K562 (cell line): Measurements from ENCODE around the gene MARCHF9. TPM values are rescaled to one million over a fixed set of nuclear protein-coding genes. Genes with fewer than 3 reads are reported as not detected.

Experiments used
- ATAC-seq: fragments of 200-7000 bp; cut with Tn5 transposase; 3 replicates; pipeline ENCODE4 v1.9.1; 2020; ENCODE audit warnings: moderate library complexity
- BruUV-seq: library from RNA; stranded (reverse); fragments of 400-500 nt; replicated peaks from 2 replicates; lab custom pipeline; 2021; lab: Mats Ljungman, UMichigan
- CTCF ChIA-PET: fragments of 300-600 bp; formaldehyde crosslinking; extraction: SDS; loops from one replicate; lab custom pipeline; 2021; ENCODE audit warnings: low intra/inter-chr PET ratio; lab: Yijun Ruan, JAX
- POLR2A ChIA-PET: fragments of 300-600, 350-650 bp; sonication (Branson Sonifier 250); formaldehyde crosslinking; extraction: SDS; loops from one replicate; lab custom pipeline; 2021; ENCODE audit warnings: antibody characterized with exemption, inconsistent platforms; lab: Yijun Ruan, JAX
- DNase-seq, 4 experiments: peaks; one replicate each; pipeline versions ENCODE4 v3.0.0 to v3.0.0-alpha.2; 2011 to 2018; ENCODE audit warnings: low spot score in 3 of 4, mixed read lengths in 3 of 4; ENCODE audit errors: extremely low read depth in 1 of 4
- FAIRE-seq: peaks from 2 replicates; lab custom pipeline; 2011; peaks lifted over from hg19 to GRCh38; lab: Jason Lieb, UNC
- H2AFZ ChIP-seq: 2 replicates; pipeline ENCODE4 v1.6.0; 2011; ENCODE audit warnings: low read depth, low read length, control low read depth, inconsistent platforms
- H3K27ac ChIP-seq: fragments of 200-600 bp; 3 replicates; pipeline ENCODE4 v1.8.0; 2011; ENCODE audit warnings: low read depth, mild to moderate bottlenecking, control low read depth, inconsistent platforms, low read length, moderate library complexity, mixed read lengths; ENCODE audit errors: extremely low read depth
- H3K27me3 ChIP-seq, 2 experiments: fragments of 300-600 bp in 1 of 2; 2 replicates in 1 of 2; 3 replicates in 1 of 2; pipeline versions ENCODE4 v1.6.0 to v1.8.0; 2011; ENCODE audit warnings: inconsistent platforms in 2 of 2, low read length in 2 of 2, mild to moderate bottlenecking in 1 of 2, mixed read lengths in 1 of 2, moderate library complexity in 1 of 2; ENCODE audit not compliant: control insufficient read depth in 2 of 2, insufficient read depth in 2 of 2
- H3K36me3 ChIP-seq: fragments of 300-600 bp; 3 replicates; pipeline ENCODE4 v1.8.0; 2011; ENCODE audit warnings: mild to moderate bottlenecking, low read length, inconsistent platforms; ENCODE audit not compliant: control insufficient read depth, insufficient read depth
- H3K4me1 ChIP-seq, 2 experiments: fragments of 200-600 bp in 1 of 2; replicated peaks in 1 of 2; 2 replicates in 1 of 2; 3 replicates in 1 of 2; pipeline versions ENCODE4 v1.5.1 to v1.8.0; 2011; ENCODE audit warnings: inconsistent platforms in 2 of 2, low read length in 2 of 2, mild to moderate bottlenecking in 1 of 2, mixed read lengths in 1 of 2, moderate library complexity in 1 of 2; ENCODE audit not compliant: control insufficient read depth in 2 of 2, insufficient read depth in 2 of 2
- H3K4me2 ChIP-seq: 2 replicates; pipeline ENCODE4 v1.6.1; 2011; ENCODE audit warnings: low read length, control low read depth, inconsistent platforms, mixed read lengths; ENCODE audit not compliant: insufficient read depth
- H3K4me3 ChIP-seq: fragments of 200-600 bp; sonication (generic), shearing (Covaris generic); 2 replicates; pipeline ENCODE4 v1.5.1; 2016; ENCODE audit warnings: control low read depth, inconsistent platforms
- H3K79me2 ChIP-seq: fragments of 200-600 bp; 3 replicates; pipeline ENCODE4 v1.8.0; 2011; ENCODE audit warnings: low read length, inconsistent platforms; ENCODE audit not compliant: control insufficient read depth, insufficient read depth
- H3K9ac ChIP-seq, 2 experiments: 2 replicates each; pipeline versions ENCODE4 v1.6.0 to v1.6.1; 2011; ENCODE audit warnings: low read depth in 2 of 2, low read length in 2 of 2, control low read depth in 1 of 2, inconsistent platforms in 1 of 2, mild to moderate bottlenecking in 1 of 2, mixed read lengths in 1 of 2; ENCODE audit not compliant: insufficient read depth in 1 of 2
- H3K9me1 ChIP-seq: one replicate; pipeline ENCODE4 v1.6.0; 2011; ENCODE audit warnings: inconsistent platforms, mild to moderate bottlenecking, low read length, moderate library complexity; ENCODE audit not compliant: control insufficient read depth, insufficient read depth
- H3K9me3 ChIP-seq: replicated peaks from 2 replicates; pipeline ENCODE4 v1.5.1; 2011; ENCODE audit warnings: low read depth, low read length, inconsistent platforms; ENCODE audit not compliant: control insufficient read depth, insufficient read depth
- H4K20me1 ChIP-seq: replicated peaks from 2 replicates; pipeline ENCODE4 v1.6.1; 2011; ENCODE audit warnings: low read length, inconsistent platforms, mixed read lengths; ENCODE audit not compliant: control insufficient read depth, insufficient read depth
- AFF4 ChIP-seq: sonication (generic); formaldehyde crosslinking; IDR thresholded peaks from 2 replicates; pipeline ENCODE4 v1.8.0; 2023; ENCODE audit warnings: mild to moderate bottlenecking, missing genetic modification reagents
- ATF4 ChIP-seq: fragments of 450-650 bp; formaldehyde crosslinking; IDR thresholded peaks from 2 replicates; pipeline ENCODE4 v1.4.0; 2022; ENCODE audit warnings: mild to moderate bottlenecking, moderate library complexity
- CBFA2T3 ChIP-seq: fragments of 450-650 bp; IDR thresholded peaks from 2 replicates; pipeline ENCODE4 v1.6.1; 2017
- E2F1 ChIP-seq: sonication (generic); formaldehyde crosslinking; IDR thresholded peaks from 2 replicates; pipeline ENCODE4 v1.8.1; 2023; ENCODE audit warnings: mild to moderate bottlenecking, missing genetic modification reagents, moderate library complexity
- GTF2E2 ChIP-seq: fragments of 200-800 bp; sonication (Bioruptor generic); IDR thresholded peaks from 2 replicates; pipeline ENCODE4 v1.6.1; 2016; ENCODE audit warnings: missing genetic modification characterization, missing compliant biosample characterization
- HMGN3 ChIP-seq: IDR thresholded peaks from 2 replicates; pipeline ENCODE4 v1.6.1; 2011; ENCODE audit warnings: borderline replicate concordance, low read depth, mild to moderate bottlenecking, mixed read lengths, low read length; ENCODE audit not compliant: insufficient read length; ENCODE audit errors: extremely low read depth
- MCM2 ChIP-seq: fragments of 450-650 bp; IDR thresholded peaks from 2 replicates; pipeline ENCODE4 v1.6.1; 2017; ENCODE audit warnings: low read depth, mild to moderate bottlenecking
- NFE2L1 ChIP-seq: fragments of 450-650 bp; IDR thresholded peaks from 2 replicates; pipeline ENCODE4 v1.6.1; 2016; ENCODE audit warnings: missing genetic modification characterization, low read depth, mild to moderate bottlenecking, missing compliant biosample characterization, moderate library complexity, borderline replicate concordance
- POLR2G ChIP-seq: fragments of 200-400 bp; formaldehyde crosslinking; IDR thresholded peaks from 2 replicates; pipeline ENCODE4 v1.6.1; 2017; ENCODE audit warnings: low read depth, mild to moderate bottlenecking, antibody characterized with exemption, low read length, moderate library complexity
- TEAD2 ChIP-seq: fragments of 450-650 bp; IDR thresholded peaks from 2 replicates; pipeline ENCODE4 v1.6.1; 2016; ENCODE audit warnings: missing genetic modification characterization, control low read depth, missing compliant biosample characterization
- U2AF1 ChIP-seq: fragments of 200-400 bp; formaldehyde crosslinking; optimal IDR thresholded peaks from 2 replicates; pipeline ENCODE3; 2017; ENCODE audit warnings: mild to moderate bottlenecking, low read depth, low read length, moderate library complexity
- ZBED1 ChIP-seq: IDR thresholded peaks from 2 replicates; pipeline ENCODE4 v1.6.1; 2014
- ZC3H4 ChIP-seq: sonication (generic); formaldehyde crosslinking; IDR thresholded peaks from 2 replicates; pipeline ENCODE4 v1.9.0; 2021; ENCODE audit warnings: missing genetic modification reagents, borderline replicate concordance
- ZNF583 ChIP-seq: fragments of 250-450 bp; sonication (Bioruptor Pico); IDR thresholded peaks from 2 replicates; pipeline ENCODE4 v1.4.0; 2020
- WGBS: fragments of 100-300 bp; shearing (Covaris generic); methylation state at CpG from one replicate; pipeline ENCODE4 v1.1.6; 2016; ENCODE audit warnings: low coverage, mixed read lengths; ENCODE audit not compliant: insufficient coverage; ENCODE audit errors: missing lambda C conversion rate; 5-methylcytosine and 5-hydroxymethylcytosine counted together
- in situ Hi-C: fragments of 300-500 bp; cut with MboI; formaldehyde crosslinking; loops from 4 replicates; pipeline ENCODE4 v1.15.0; 2018; ENCODE audit warnings: inconsistent platforms, mixed read lengths
- intact Hi-C: fragments of 100-400 bp; cut with micrococcal nuclease; formaldehyde crosslinking; loops from 2 replicates; pipeline ENCODE4 v1.14.2; 2022
- polyA plus RNA-seq, 8 experiments: library from polyadenylated mRNA; depleted of rRNA in 4 of 8; stranded (reverse) in 5 of 8; unstranded in 3 of 8; fragments of >200 nt; fragmentation: Nextera tagmentation in 2 of 8; fragmentation: Illumina TruSeq in 1 of 8; extraction: Ambion mirVana in 2 of 8; extraction: Trizol in 1 of 8; gene quantifications; 2 replicates each; pipeline versions ENCODE4 v1.2.1 to v1.2.3, GENCODE V29; 2011 to 2014; ENCODE audit warnings: inconsistent platforms in 1 of 8, missing spikeins in 1 of 8
- total RNA-seq, 7 experiments: library from RNA; depleted of rRNA in 6 of 7; stranded (reverse); fragments of >200 nt in 6 of 7; fragmentation: Illumina TruSeq in 2 of 7; extraction: Trizol in 2 of 7; gene quantifications; 2 replicates each; pipeline versions ENCODE4 v1.2.1 to v1.2.3, GENCODE V29; 2011 to 2021; ENCODE audit warnings: low replicate concordance in 1 of 7

Gene MARCHF9
- total and polyA plus RNA-seq, 9 of the 15 experiments (the other 6 are each of a cell fraction or from before 2014, with no cell fraction given), result 0.80 to 12.4 (median 6.2) TPM

- WGBS, result 1% methylated on average over 65 of the region's 67 CpGs
- Histone ChIP-seq H3K27ac (peak within 1 kb of the TSS; percentile 93), H4K20me1 (no peaks in the 10 kb centered on the region), H3K4me3 (peak within 1 kb of the TSS; percentile 71), H3K4me2 (peak within 1 kb of the TSS; percentile 99), H2AFZ (peak within 1 kb of the TSS; percentile 98), H3K9ac (peak within 1 kb of the TSS; percentile 91 to 100), H3K79me2 (peaks cover 27% of the 10 kb centered on the region), H3K27me3 (no peaks in the 10 kb centered on the region), H3K9me3 (no peaks in the 10 kb centered on the region), H3K36me3 (peaks cover 44% of the 10 kb centered on the region), H3K9me1 (no peaks in the 10 kb centered on the region), H3K4me1 (peaks cover 15 to 27% of the 10 kb centered on the region in 2 experiments)
- BruUV-seq, result TSS peak; percentile 55
- FAIRE-seq (peak; percentile 11), ATAC-seq (peak; percentile 67), DNase-seq (peak; percentile 69 to 80 (median 70))
- CTCF ChIA-PET, result no interaction called here
- in situ Hi-C loops, result no loop called here
- POLR2A ChIA-PET, result interaction anchor here (0.6 to 1.6 kb wide), 14 partner anchors 9 to 221 kb away, joined by 3 to 11 read pairs (median 5); partner anchors contain the start of genes CDK4, TSFM and TSPAN31
- intact Hi-C loops, result loop anchor here (2.0 kb wide), 1 partner anchor 20 kb away; the partner anchor contains the start of gene CDK4
- TF ChIP-seq HMGN3, result no peak
- TF ChIP-seq ATF4 (CRISPR knock-in tag), result 0 out of 2 replicates have a peak, but pooled peaks have one; percentile 5
- TF ChIP-seq TEAD2 (tag), result no peak
- TF ChIP-seq GTF2E2 (tag), result 0 out of 2 replicates have a peak, but pooled peaks have one; percentile 2
- peak; percentile 32 for TF ChIP-seq U2AF1
- TF ChIP-seq POLR2G, result peak; percentile 80
- TF ChIP-seq ZNF583 (CRISPR knock-in tag), result no peak
- no peak for TF ChIP-seq ZBED1
- no peak for TF ChIP-seq ZC3H4 (CRISPR knock-in tag)
- 0 out of 2 replicates have a peak, but pooled peaks have one; percentile 30 for TF ChIP-seq AFF4 (CRISPR knock-in tag)
- TF ChIP-seq NFE2L1, result no peak
- TF ChIP-seq E2F1, result no peak
- no peak for TF ChIP-seq MCM2
- TF ChIP-seq CBFA2T3, result no peak
These were observed 17.8 kb downstream of the MARCHF9 start, which contains the start of gene EEF1AKMT3 for GRCh38 chr12:57772429-57773322. EEF1AKMT3 (plus strand) TSS chr12:57772614; CDS start chr12:57772725, 111 bp downstream.
